Natural killer cell (primary cell): ENCODE results near the gene TENM4. TPM values are rescaled to one million over a fixed set of nuclear protein-coding genes. Genes with fewer than 3 reads are reported as not detected.

Experiments
- ATAC-seq, 3 donors: fragments of 150-1000 bp in 2 of 3; fragments of 200-7000 bp in 1 of 3; cut with Tn5 transposase; 1 replicate in 1 of 3; 2 replicates in 2 of 3; pipeline ENCODE4 v1.10.0; 2021; ENCODE audit warnings: mild to moderate bottlenecking in 2 of 3, moderate library complexity in 2 of 3
- DNase-seq, 2 donors: peaks; one replicate each; pipeline versions ENCODE4 v3.0.0 to v3.0.0-alpha.2; 2013 to 2021; ENCODE audit warnings: mixed read lengths in 1 of 2
- H3K27ac ChIP-seq: one replicate; pipeline ENCODE4 v1.5.1; 2013; ENCODE audit warnings: mild to moderate bottlenecking, low read length
- H3K27me3 ChIP-seq: one replicate; pipeline ENCODE4 v1.6.1; 2013; ENCODE audit warnings: low read length; ENCODE audit not compliant: control insufficient read depth, insufficient read depth
- H3K36me3 ChIP-seq: one replicate; pipeline ENCODE4 v1.6.1; 2013; ENCODE audit warnings: low read length; ENCODE audit not compliant: control insufficient read depth, insufficient read depth
- H3K4me1 ChIP-seq: one replicate; pipeline ENCODE4 v1.6.1; 2013; ENCODE audit warnings: low read length; ENCODE audit not compliant: control insufficient read depth, insufficient read depth
- H3K4me3 ChIP-seq: one replicate; pipeline ENCODE4 v1.5.1; 2013; ENCODE audit warnings: low read length
- H3K9me3 ChIP-seq: one replicate; pipeline ENCODE4 v1.6.1; 2013; ENCODE audit warnings: low read length; ENCODE audit not compliant: control insufficient read depth, insufficient read depth
- H3K27ac Mint-ChIP-seq, 2 donors: one replicate each; pipeline ENCODE4 v1.8.0; 2022; ENCODE audit warnings: mild to moderate bottlenecking in 2 of 2, mixed read lengths in 2 of 2, moderate library complexity in 1 of 2
- H3K27me3 Mint-ChIP-seq, 2 donors: one replicate each; pipeline ENCODE4 v1.8.0; 2022; ENCODE audit warnings: low read depth in 2 of 2, mixed read lengths in 2 of 2
- H3K36me3 Mint-ChIP-seq: one replicate; pipeline ENCODE4 v1.8.0; 2022; ENCODE audit warnings: mixed read lengths
- H3K4me1 Mint-ChIP-seq, 2 donors: one replicate each; pipeline ENCODE4 v1.8.0; 2022; ENCODE audit warnings: mixed read lengths in 2 of 2
- H3K4me3 Mint-ChIP-seq: one replicate; pipeline ENCODE4 v1.8.0; 2022; ENCODE audit warnings: mild to moderate bottlenecking, moderate library complexity, mixed read lengths
- H3K9me3 Mint-ChIP-seq, 2 donors: one replicate each; pipeline ENCODE4 v1.8.0; 2022; ENCODE audit warnings: mixed read lengths in 2 of 2
- CTCF ChIP-seq: fragments of 200-600 bp; IDR thresholded peaks from one replicate; pipeline ENCODE4 v1.8.0; 2022; ENCODE audit warnings: antibody characterized with exemption
- WGBS: methylation state at CpG from one replicate; pipeline ENCODE4 v1.1.7; 2013; ENCODE audit warnings: missing lambda C conversion rate; ENCODE audit not compliant: insufficient coverage; 5-methylcytosine and 5-hydroxymethylcytosine counted together
- intact Hi-C: fragments of 100-400 bp; cut with micrococcal nuclease; formaldehyde crosslinking; loops from one replicate; pipeline ENCODE4 v1.14.2; 2022
- total RNA-seq, 4 donors: library from RNA; stranded (reverse); fragments of 120-200 nt in 1 of 4; gene quantifications; one replicate each; pipeline versions ENCODE4 v1.2.3 to v1.2.4, GENCODE V29; 2013 to 2022

The TENM4 gene
- total RNA-seq, 3 donors from 2014 or later (not counting 1 experiment from before 2014, with no cell fraction given): 0.63 to 0.75 TPM; not detected in 1

- Histone ChIP-seq H3K27ac (no peak overlapping the region), H3K4me3 (no peak overlapping the region), H3K27me3 (no peaks in the 10 kb centered on the region), H3K36me3 (no peaks in the 10 kb centered on the region), H3K9me3 (no peaks in the 10 kb centered on the region), H3K4me1 (no peaks in the 10 kb centered on the region)
- intact Hi-C loops: no loop called here
- H3K36me3 Mint-ChIP-seq: no peaks in the 10 kb centered on the region
- H3K27ac Mint-ChIP-seq: no peak overlapping the region
- no peaks in the 10 kb centered on the region for H3K9me3 Mint-ChIP-seq
- 50% methylated on average over 1 of the region's 2 CpGs for WGBS
- no peak for TF ChIP-seq CTCF
- H3K4me3 Mint-ChIP-seq: no peak overlapping the region
- ATAC-seq: no peak
- DNase-seq: no peak
- H3K4me1 Mint-ChIP-seq: no peaks in the 10 kb centered on the region
- H3K27me3 Mint-ChIP-seq: peaks cover 0 to 5% of the 10 kb centered on the region in 2 donors
Observed at GRCh38 chr11:78806214-78807004, 634.4 kb downstream of the TENM4 start.

- no peak for TF ChIP-seq CTCF
- Histone ChIP-seq H3K9me3 (no peaks in the 10 kb centered on the region), H3K27ac (no peak overlapping the region), H3K27me3 (no peaks in the 10 kb centered on the region), H3K36me3 (no peaks in the 10 kb centered on the region), H3K4me3 (no peak overlapping the region), H3K4me1 (no peaks in the 10 kb centered on the region)
- H3K27ac Mint-ChIP-seq: no peak overlapping the region
- ATAC-seq: no peak
- DNase-seq: no peak
- no peaks in the 10 kb centered on the region for H3K9me3 Mint-ChIP-seq
- H3K36me3 Mint-ChIP-seq: no peaks in the 10 kb centered on the region
- intact Hi-C loops: no loop called here
- H3K27me3 Mint-ChIP-seq: peaks cover 0 to 5% of the 10 kb centered on the region in 2 donors
- H3K4me1 Mint-ChIP-seq: no peaks in the 10 kb centered on the region
- H3K4me3 Mint-ChIP-seq: no peak overlapping the region
- 95% methylated on average over 6 of the region's 9 CpGs for WGBS
Observed at GRCh38 chr11:78804991-78805390, 635.8 kb downstream of the TENM4 start.

GRCh38 chr11:78803995-78804394, 636.8 kb downstream of the TENM4 start:
- H3K36me3 ChIP-seq: no peaks in the 10 kb centered on the region
- intact Hi-C loops: no loop called here

More at GRCh38 chr11:78803995-78804394, 636.8 kb downstream of the TENM4 start:
- Mint-ChIP-seq H3K27ac (no peak overlapping the region), H3K27me3 (peaks cover 0 to 5% of the 10 kb centered on the region in 2 donors), H3K4me3 (no peak overlapping the region), H3K36me3 (no peaks in the 10 kb centered on the region), H3K9me3 (no peaks in the 10 kb centered on the region), H3K4me1 (no peaks in the 10 kb centered on the region)
- ATAC-seq: no peak
- DNase-seq: no peak
- no peak overlapping the region for H3K27ac ChIP-seq
- no peaks in the 10 kb centered on the region for H3K4me1 ChIP-seq
- H3K9me3 ChIP-seq: no peaks in the 10 kb centered on the region
- no peaks in the 10 kb centered on the region for H3K27me3 ChIP-seq
- no peak for TF ChIP-seq CTCF
- no peak overlapping the region for H3K4me3 ChIP-seq
- 94% methylated on average over 3 of the region's 3 CpGs for WGBS
